ENCODE data around the gene CORO2A. TPM values are rescaled to one million over a fixed set of nuclear protein-coding genes. Genes with fewer than 3 reads are reported as not detected.

CORO2A gene
- total RNA-seq, 1 experiment from 2014 or later: 32.5 TPM

DNA sequence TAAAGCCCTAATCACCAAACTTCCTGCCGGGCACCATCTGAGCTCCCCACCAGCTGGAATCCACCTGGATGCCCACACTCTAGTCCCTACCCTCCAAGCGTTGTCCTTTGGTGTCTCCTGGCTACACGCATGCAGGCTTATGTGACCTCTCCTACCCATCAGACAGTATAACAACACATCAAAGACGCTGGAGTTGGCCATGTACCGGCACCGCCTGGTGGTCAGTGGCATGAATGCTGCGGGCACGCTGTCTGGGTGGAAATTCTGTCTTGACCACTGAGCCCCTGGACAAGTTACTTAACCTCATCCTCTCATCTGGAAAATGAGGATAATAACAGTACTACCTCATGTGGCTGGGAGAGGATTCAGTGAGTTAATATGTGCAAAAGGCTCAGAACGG is 23.4 kb upstream of the CORO2A start:
- Mint-ChIP-seq H3K27ac (peak overlapping the region; percentile 67), H3K27me3 (ENCODE audit: low read depth) (no peaks in the 10 kb centered on the region), H3K4me3 (no peak overlapping the region), H3K9me3 (no peaks in the 10 kb centered on the region), H3K36me3 (peaks cover 27% of the 10 kb centered on the region), H3K4me1 (peaks cover 45% of the 10 kb centered on the region)
- peak; percentile 11 for ATAC-seq
- CTCF ChIA-PET: interaction anchor here (1.2 to 2.0 kb wide), 4 partner anchors 10 to 142 kb away, joined by 3 to 8 read pairs (median 4); no protein-coding TSS in a partner anchor
- no peak for TF ChIP-seq ETV6 (CRISPR knock-in tag; IDR thresholded peaks at IDR 0.05)
- TF ChIP-seq IRF2 (CRISPR knock-in tag; IDR thresholded peaks at IDR 0.05; ENCODE audit: borderline replicate concordance, low read depth): no peak
- peak; percentile 28; the same call in 1 of the 2 replicates for TF ChIP-seq CTCF (IDR thresholded peaks at IDR 0.05)
- POLR2A ChIA-PET: no interaction called here
- peak; percentile 54 for DNase-seq (ENCODE audit: low spot score)

DNA sequence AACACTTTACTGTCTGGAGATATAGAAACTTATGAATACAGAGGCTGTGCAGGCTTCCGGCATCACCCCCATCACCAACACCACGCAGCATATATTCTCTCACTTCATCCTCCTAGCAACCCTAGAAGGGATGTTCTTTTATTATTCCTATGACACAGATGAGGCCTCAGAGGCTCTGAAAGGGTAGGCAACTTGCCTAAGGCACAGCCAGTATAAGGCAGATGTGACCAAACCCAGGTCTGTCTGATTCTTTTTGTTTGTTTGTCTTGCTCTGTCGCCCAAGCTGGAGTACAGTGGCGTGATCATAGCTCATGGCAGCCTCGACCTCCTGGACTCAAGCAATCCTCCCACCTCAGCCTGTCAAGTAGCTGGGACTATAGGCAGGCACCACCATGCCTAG is 22.8 kb upstream of the CORO2A start:
- ChIA-PET CTCF (interaction anchor here (0.6 to 2.0 kb wide), 4 partner anchors 9 to 141 kb away, joined by 3 to 8 read pairs (median 4); no protein-coding TSS in a partner anchor), POLR2A (no interaction called here)
- H3K9me3 Mint-ChIP-seq: no peaks in the 10 kb centered on the region
- no peak overlapping the region for H3K4me3 Mint-ChIP-seq
- DNase-seq (ENCODE audit: low spot score) (no peak), ATAC-seq (no peak)
- H3K27ac Mint-ChIP-seq: no peak overlapping the region
- peaks cover 41% of the 10 kb centered on the region for H3K4me1 Mint-ChIP-seq
- TF ChIP-seq GTF2I (CRISPR knock-in tag; conservative IDR thresholded peaks at IDR 0.05) (no peak), NFE2L1 (CRISPR knock-in tag; IDR thresholded peaks at IDR 0.05) (no peak), AR (CRISPR knock-in tag; IDR thresholded peaks at IDR 0.05) (no peak), ZNF317 (CRISPR knock-in tag; IDR thresholded peaks at IDR 0.05; ENCODE audit: borderline replicate concordance, low read depth) (no peak)
- H3K36me3 Mint-ChIP-seq: peaks cover 23% of the 10 kb centered on the region
- no peaks in the 10 kb centered on the region for H3K27me3 Mint-ChIP-seq (ENCODE audit: low read depth)

DNA sequence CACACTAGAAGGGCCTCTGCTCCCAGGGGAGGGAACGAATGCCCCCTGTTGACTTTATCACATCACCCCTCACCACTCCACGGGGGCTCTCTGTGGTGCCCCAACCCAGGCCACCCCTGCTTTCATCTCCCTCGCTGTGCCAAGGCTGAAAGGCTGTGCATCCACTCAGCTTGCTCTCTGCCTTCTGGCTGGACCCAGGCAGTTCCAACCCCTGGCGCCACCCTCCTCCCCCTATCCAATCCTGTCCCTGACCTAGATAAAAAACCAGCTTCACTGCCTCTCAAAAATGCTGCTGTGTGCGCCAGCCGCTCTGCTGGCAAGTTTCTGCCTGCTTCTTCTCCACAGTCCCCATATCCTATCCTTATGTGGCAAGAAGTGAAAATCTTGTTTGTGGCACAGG is 22.4 kb upstream of the CORO2A start:
- no peaks in the 10 kb centered on the region for H3K9me3 Mint-ChIP-seq
- no peak for DNase-seq (ENCODE audit: low spot score)
- ATAC-seq: no peak
- TF ChIP-seq, protein P1, sequence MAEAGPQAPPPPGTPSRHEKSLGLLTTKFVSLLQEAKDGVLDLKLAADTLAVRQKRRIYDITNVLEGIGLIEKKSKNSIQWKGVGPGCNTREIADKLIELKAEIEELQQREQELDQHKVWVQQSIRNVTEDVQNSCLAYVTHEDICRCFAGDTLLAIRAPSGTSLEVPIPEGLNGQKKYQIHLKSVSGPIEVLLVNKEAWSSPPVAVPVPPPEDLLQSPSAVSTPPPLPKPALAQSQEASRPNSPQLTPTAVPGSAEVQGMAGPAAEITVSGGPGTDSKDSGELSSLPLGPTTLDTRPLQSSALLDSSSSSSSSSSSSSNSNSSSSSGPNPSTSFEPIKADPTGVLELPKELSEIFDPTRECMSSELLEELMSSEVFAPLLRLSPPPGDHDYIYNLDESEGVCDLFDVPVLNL (CRISPR knock-in tag; IDR thresholded peaks at IDR 0.05; ENCODE audit: borderline replicate concordance, low read depth): no peak
- no peak for TF ChIP-seq ZNF671 (CRISPR knock-in tag; IDR thresholded peaks at IDR 0.05)
- TF ChIP-seq, protein P2, sequence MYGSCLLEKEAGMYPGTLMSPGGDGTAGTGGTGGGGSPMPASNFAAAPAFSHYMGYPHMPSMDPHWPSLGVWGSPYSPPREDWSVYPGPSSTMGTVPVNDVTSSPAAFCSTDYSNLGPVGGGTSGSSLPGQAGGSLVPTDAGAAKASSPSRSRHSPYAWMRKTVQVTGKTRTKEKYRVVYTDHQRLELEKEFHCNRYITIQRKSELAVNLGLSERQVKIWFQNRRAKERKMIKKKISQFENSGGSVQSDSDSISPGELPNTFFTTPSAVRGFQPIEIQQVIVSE (CRISPR knock-in tag; IDR thresholded peaks at IDR 0.05; ENCODE audit: borderline replicate concordance): no peak
- TF ChIP-seq, protein P3, sequence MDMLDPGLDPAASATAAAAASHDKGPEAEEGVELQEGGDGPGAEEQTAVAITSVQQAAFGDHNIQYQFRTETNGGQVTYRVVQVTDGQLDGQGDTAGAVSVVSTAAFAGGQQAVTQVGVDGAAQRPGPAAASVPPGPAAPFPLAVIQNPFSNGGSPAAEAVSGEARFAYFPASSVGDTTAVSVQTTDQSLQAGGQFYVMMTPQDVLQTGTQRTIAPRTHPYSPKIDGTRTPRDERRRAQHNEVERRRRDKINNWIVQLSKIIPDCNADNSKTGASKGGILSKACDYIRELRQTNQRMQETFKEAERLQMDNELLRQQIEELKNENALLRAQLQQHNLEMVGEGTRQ (CRISPR knock-in tag; IDR thresholded peaks at IDR 0.05): no peak
- TF ChIP-seq ZNF138 (CRISPR knock-in tag; conservative IDR thresholded peaks at IDR 0.05): no peak
- TF ChIP-seq MAX (CRISPR knock-in tag; IDR thresholded peaks at IDR 0.05): no peak
- TF ChIP-seq ZNF232 (CRISPR knock-in tag; IDR thresholded peaks at IDR 0.05): no peak
- TF ChIP-seq TEAD1 (CRISPR knock-in tag; IDR thresholded peaks at IDR 0.05): no peak
- no peak for TF ChIP-seq TP53 (CRISPR knock-in tag; IDR thresholded peaks at IDR 0.05)
- TF ChIP-seq, protein P4, sequence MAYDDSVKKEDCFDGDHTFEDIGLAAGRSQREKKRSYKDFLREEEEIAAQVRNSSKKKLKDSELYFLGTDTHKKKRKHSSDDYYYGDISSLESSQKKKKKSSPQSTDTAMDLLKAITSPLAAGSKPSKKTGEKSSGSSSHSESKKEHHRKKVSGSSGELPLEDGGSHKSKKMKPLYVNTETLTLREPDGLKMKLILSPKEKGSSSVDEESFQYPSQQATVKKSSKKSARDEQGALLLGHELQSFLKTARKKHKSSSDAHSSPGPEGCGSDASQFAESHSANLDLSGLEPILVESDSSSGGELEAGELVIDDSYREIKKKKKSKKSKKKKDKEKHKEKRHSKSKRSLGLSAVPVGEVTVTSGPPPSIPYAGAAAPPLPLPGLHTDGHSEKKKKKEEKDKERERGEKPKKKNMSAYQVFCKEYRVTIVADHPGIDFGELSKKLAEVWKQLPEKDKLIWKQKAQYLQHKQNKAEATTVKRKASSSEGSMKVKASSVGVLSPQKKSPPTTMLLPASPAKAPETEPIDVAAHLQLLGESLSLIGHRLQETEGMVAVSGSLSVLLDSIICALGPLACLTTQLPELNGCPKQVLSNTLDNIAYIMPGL (CRISPR knock-in tag; IDR thresholded peaks at IDR 0.05): no peak
- no peak for TF ChIP-seq NR3C1 (CRISPR knock-in tag; conservative IDR thresholded peaks at IDR 0.05; ENCODE audit: low read depth)
- H3K27ac Mint-ChIP-seq: no peak overlapping the region; the same call in 1 of the 2 replicates
- H3K4me1 Mint-ChIP-seq: peaks cover 36% of the 10 kb centered on the region
- ChIA-PET POLR2A (no interaction called here), CTCF (interaction anchor here (0.6 to 2.0 kb wide), 4 partner anchors 9 to 27 kb away, joined by 3 to 8 read pairs (median 4); no protein-coding TSS in a partner anchor)
- H3K27me3 Mint-ChIP-seq (ENCODE audit: low read depth): no peaks in the 10 kb centered on the region
- H3K4me3 Mint-ChIP-seq: no peak overlapping the region
- H3K36me3 Mint-ChIP-seq: peaks cover 25% of the 10 kb centered on the region
